SK-N-SH (cell line): ENCODE measurements around the gene PNMA1. TPM values are rescaled to one million over a fixed set of nuclear protein-coding genes. Genes with fewer than 3 reads are reported as not detected.
A peak's percentile ranks its signal among the peaks of the same experiment; 100 is the strongest.

Experiments
- CTCF ChIA-PET: fragments of 300-600, 350-600 bp; formaldehyde crosslinking; extraction: SDS; loops from one replicate; lab custom pipeline; 2021; lab: Yijun Ruan, JAX
- POLR2A ChIA-PET: fragments of 350-600 bp; sonication (Branson Sonifier 250); formaldehyde crosslinking; extraction: SDS; loops from one replicate; lab custom pipeline; 2020; ENCODE audit warnings: antibody characterized with exemption, inconsistent platforms; lab: Yijun Ruan, JAX
- DNase-seq: peaks from one replicate; pipeline ENCODE4 v3.0.0; 2012
- H2AFZ ChIP-seq: fragments of 200-600 bp; sonication (generic); 2 replicates; pipeline ENCODE4 v1.8.1; 2016; ENCODE audit warnings: antibody characterized with exemption, mild to moderate bottlenecking, low read depth
- H3F3A ChIP-seq: fragments of 200-600 bp; sonication (generic); replicated peaks from 2 replicates; pipeline ENCODE3; 2016; ENCODE audit warnings: antibody characterized with exemption, mild to moderate bottlenecking; ENCODE audit not compliant: insufficient read depth
- H3K27ac ChIP-seq, 2 experiments: fragments of 200-500 bp in 1 of 2; fragments of 200-600 bp in 1 of 2; sonication (Bioruptor generic) in 1 of 2; sonication (generic), shearing (Covaris generic) in 1 of 2; 2 replicates each; pipeline versions ENCODE4 v1.5.1 to v1.6.1; 2014 to 2016; ENCODE audit warnings: low read depth in 2 of 2, inconsistent platforms in 1 of 2, low read length in 1 of 2, mild to moderate bottlenecking in 1 of 2, mixed read lengths in 1 of 2
- H3K27me3 ChIP-seq: fragments of 200-600 bp; sonication (generic), shearing (Covaris generic); 2 replicates; pipeline ENCODE4 v1.6.1; 2016; ENCODE audit warnings: mixed run types; ENCODE audit not compliant: insufficient read depth
- H3K36me3 ChIP-seq, 2 experiments: fragments of 200-500 bp in 1 of 2; fragments of 200-600 bp in 1 of 2; sonication (Bioruptor generic) in 1 of 2; sonication (generic) in 1 of 2; replicated peaks in 1 of 2; 2 replicates each; pipeline versions ENCODE3 to v1.5.1; 2014 to 2016; ENCODE audit warnings: low read length in 1 of 2, mild to moderate bottlenecking in 1 of 2; ENCODE audit not compliant: insufficient read depth in 2 of 2, control insufficient read depth in 1 of 2
- H3K4me1 ChIP-seq, 2 experiments: fragments of 200-500 bp in 1 of 2; fragments of 200-600 bp in 1 of 2; sonication (Bioruptor generic) in 1 of 2; sonication (generic), shearing (Covaris generic) in 1 of 2; 2 replicates each; pipeline versions ENCODE4 v1.5.1 to v1.6.1; 2014 to 2016; ENCODE audit warnings: low read depth in 1 of 2, low read length in 1 of 2, mixed run types in 1 of 2; ENCODE audit not compliant: insufficient read depth in 2 of 2, control insufficient read depth in 1 of 2
- H3K4me2 ChIP-seq: fragments of 200-600 bp; sonication (generic), shearing (Covaris generic); 2 replicates; pipeline ENCODE4 v1.6.1; 2017; ENCODE audit warnings: mixed run types
- H3K4me3 ChIP-seq, 2 experiments: fragments of 200-500 bp in 1 of 2; fragments of 200-600 bp in 1 of 2; sonication (Bioruptor generic) in 1 of 2; sonication (generic), shearing (Covaris generic) in 1 of 2; 2 replicates each; pipeline versions ENCODE4 v1.5.1 to v1.8.1; 2014 to 2016; ENCODE audit warnings: low read depth in 2 of 2, inconsistent platforms in 1 of 2, low read length in 1 of 2, mild to moderate bottlenecking in 1 of 2, mixed read lengths in 1 of 2, moderate library complexity in 1 of 2
- H3K79me2 ChIP-seq: fragments of 200-600 bp; sonication (generic); 2 replicates; pipeline ENCODE4 v1.8.1; 2017; ENCODE audit warnings: mild to moderate bottlenecking; ENCODE audit not compliant: insufficient read depth
- H3K9ac ChIP-seq: fragments of 200-600 bp; sonication (generic); 2 replicates; pipeline ENCODE4 v1.6.1; 2017; ENCODE audit warnings: mixed run types
- H3K9me2 ChIP-seq: fragments of 200-600 bp; sonication (generic); 2 replicates; pipeline ENCODE4 v1.6.1; 2017; ENCODE audit warnings: mixed run types
- H3K9me3 ChIP-seq: fragments of 200-600 bp; sonication (generic); 2 replicates; pipeline ENCODE4 v1.6.1; 2017; ENCODE audit warnings: mixed run types, mild to moderate bottlenecking, moderate library complexity
- H4K20me1 ChIP-seq: fragments of 200-600 bp; sonication (generic); 2 replicates; pipeline ENCODE4 v1.6.1; 2017; ENCODE audit warnings: mild to moderate bottlenecking, mixed run types; ENCODE audit not compliant: insufficient read depth
- CHD2 ChIP-seq: fragments of 150-350 bp; IDR thresholded peaks from 2 replicates; pipeline ENCODE4 v1.6.1; 2018; ENCODE audit warnings: low read length; ENCODE audit not compliant: partially characterized antibody
- ELF1 ChIP-seq: IDR thresholded peaks from 2 replicates; pipeline ENCODE4 v1.4.0; 2012
- FOSL2 ChIP-seq: IDR thresholded peaks from 2 replicates; pipeline ENCODE4 v1.4.0; 2012; ENCODE audit warnings: low read depth, mild to moderate bottlenecking, moderate library complexity, borderline replicate concordance
- FOXM1 ChIP-seq: IDR thresholded peaks from 2 replicates; pipeline ENCODE4 v1.4.0; 2012; ENCODE audit warnings: low read depth, mild to moderate bottlenecking
- GABPA ChIP-seq: IDR thresholded peaks from 2 replicates; pipeline ENCODE4 v1.4.0; 2012; ENCODE audit warnings: low read depth, mild to moderate bottlenecking
- NRF1 ChIP-seq: IDR thresholded peaks from 2 replicates; pipeline ENCODE4 v1.6.1; 2012; ENCODE audit warnings: low read depth, mild to moderate bottlenecking, low read length
- POLR2AphosphoS5 ChIP-seq: IDR thresholded peaks from 2 replicates; pipeline ENCODE4 v1.6.1; 2012; ENCODE audit warnings: low read depth, low read length
- RAD21 ChIP-seq: IDR thresholded peaks from 2 replicates; pipeline ENCODE4 v1.6.1; 2012; ENCODE audit warnings: mild to moderate bottlenecking, low read length
- RCOR1 ChIP-seq: fragments of 150-350 bp; IDR thresholded peaks from 2 replicates; pipeline ENCODE4 v1.6.1; 2017; ENCODE audit warnings: antibody characterized with exemption, low read length
- SMC3 ChIP-seq: IDR thresholded peaks from 2 replicates; pipeline ENCODE4 v1.6.1; 2012; ENCODE audit warnings: low read depth, low read length, improper control_type of control experiment
- TCF12 ChIP-seq: IDR thresholded peaks from 2 replicates; pipeline ENCODE4 v1.4.0; 2012
- YY1 ChIP-seq: IDR thresholded peaks from 2 replicates; pipeline ENCODE4 v1.4.0; 2012; ENCODE audit warnings: low read depth, mild to moderate bottlenecking
- WGBS: methylation state at CpG from one replicate; pipeline ENCODE4 v1.1.6; 2017; ENCODE audit warnings: low lambda C conversion rate; 5-methylcytosine and 5-hydroxymethylcytosine counted together
- polyA plus RNA-seq, 3 experiments: library from polyadenylated mRNA; depleted of rRNA; stranded (reverse); fragments of >200 nt; gene quantifications; 2 replicates each; pipeline ENCODE4 v1.2.3, GENCODE V29; 2012
- TF ChIP-seq, protein P1 (sequence below): fragments of 200-600 bp; sonication (generic); IDR thresholded peaks from 2 replicates; pipeline ENCODE4 v1.6.1; 2017; ENCODE audit warnings: antibody characterized with exemption, mild to moderate bottlenecking, moderate library complexity
- TF ChIP-seq, protein P2 (sequence below): IDR thresholded peaks from 2 replicates; pipeline ENCODE4 v1.4.0; 2012; ENCODE audit warnings: low read depth
- TF ChIP-seq, protein P3 (sequence below): IDR thresholded peaks from 2 replicates; pipeline ENCODE4; 2012
- TF ChIP-seq, protein P4 (sequence below): IDR thresholded peaks from 2 replicates; pipeline ENCODE4 v1.4.0; 2012; ENCODE audit warnings: low read depth, borderline replicate concordance

Gene PNMA1
- polyA plus RNA-seq, 1 of the 3 experiments (the other 2 are of a cell fraction): 31.5 TPM

DNA sequence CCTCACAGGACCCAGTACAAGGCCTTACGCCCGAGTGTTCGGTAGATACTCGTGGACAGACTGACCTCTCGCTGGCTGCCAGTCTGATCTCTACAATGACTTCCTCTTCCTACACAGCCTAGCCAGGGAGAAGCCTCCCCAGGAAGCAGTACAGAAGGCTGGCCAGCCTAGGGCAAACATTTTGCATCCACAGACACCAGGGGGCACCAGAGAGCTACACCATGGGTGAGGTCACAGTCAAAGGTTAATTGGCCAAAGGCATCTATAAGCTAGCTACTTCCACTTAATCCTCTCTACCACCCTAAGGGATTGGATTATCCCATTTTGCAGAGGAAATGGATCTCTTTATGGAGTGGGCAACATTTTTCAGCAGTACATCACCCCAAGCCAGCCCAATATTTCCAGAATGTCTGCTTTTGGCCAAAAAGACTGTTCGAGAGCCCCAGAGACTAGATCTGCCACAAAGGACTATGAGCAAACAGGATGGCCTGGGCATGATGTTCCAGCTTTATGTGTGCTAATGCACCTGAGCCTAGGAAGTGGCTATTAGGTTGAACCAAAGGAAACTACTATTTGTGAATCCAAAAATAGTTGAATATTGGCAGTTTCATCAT lies 14.6 kb upstream of the PNMA1 start:
- Histone ChIP-seq H4K20me1 (no peaks in the 10 kb centered on the region), H3K36me3 (peaks cover 8 to 25% of the 10 kb centered on the region in 2 experiments), H2AFZ (no peak overlapping the region), H3K4me2 (no peak overlapping the region), H3K27ac (peak overlapping the region; percentile 13 to 53; a peak in 2 of 4 replicates), H3K4me3 (peak overlapping the region in 1 of 2 experiments; percentile 36; a peak in 1 of 4 replicates), H3F3A (peaks cover 18% of the 10 kb centered on the region), H3K9me2 (no peaks in the 10 kb centered on the region), H3K9me3 (no peaks in the 10 kb centered on the region), H3K79me2 (no peaks in the 10 kb centered on the region; the same call in 1 of the 2 replicates), H3K9ac (no peak overlapping the region), H3K27me3 (no peaks in the 10 kb centered on the region), H3K4me1 (peaks cover under 1 to 20% of the 10 kb centered on the region in 2 experiments; a peak in 3 of 4 replicates)
- ChIA-PET POLR2A (interaction anchor here (0.6 to 1.1 kb wide), 3 partner anchors 10 to 169 kb away, joined by 3 to 4 read pairs (median 4); no protein-coding TSS in a partner anchor), CTCF (interaction anchor here (0.6 to 8.1 kb wide), 40 partner anchors 8 to 312 kb away, joined by 3 to 95 read pairs (median 5); partner anchors contain the start of gene ZNF410)
- peak; percentile 94 for TF ChIP-seq SMC3
- TF ChIP-seq, protein P1, sequence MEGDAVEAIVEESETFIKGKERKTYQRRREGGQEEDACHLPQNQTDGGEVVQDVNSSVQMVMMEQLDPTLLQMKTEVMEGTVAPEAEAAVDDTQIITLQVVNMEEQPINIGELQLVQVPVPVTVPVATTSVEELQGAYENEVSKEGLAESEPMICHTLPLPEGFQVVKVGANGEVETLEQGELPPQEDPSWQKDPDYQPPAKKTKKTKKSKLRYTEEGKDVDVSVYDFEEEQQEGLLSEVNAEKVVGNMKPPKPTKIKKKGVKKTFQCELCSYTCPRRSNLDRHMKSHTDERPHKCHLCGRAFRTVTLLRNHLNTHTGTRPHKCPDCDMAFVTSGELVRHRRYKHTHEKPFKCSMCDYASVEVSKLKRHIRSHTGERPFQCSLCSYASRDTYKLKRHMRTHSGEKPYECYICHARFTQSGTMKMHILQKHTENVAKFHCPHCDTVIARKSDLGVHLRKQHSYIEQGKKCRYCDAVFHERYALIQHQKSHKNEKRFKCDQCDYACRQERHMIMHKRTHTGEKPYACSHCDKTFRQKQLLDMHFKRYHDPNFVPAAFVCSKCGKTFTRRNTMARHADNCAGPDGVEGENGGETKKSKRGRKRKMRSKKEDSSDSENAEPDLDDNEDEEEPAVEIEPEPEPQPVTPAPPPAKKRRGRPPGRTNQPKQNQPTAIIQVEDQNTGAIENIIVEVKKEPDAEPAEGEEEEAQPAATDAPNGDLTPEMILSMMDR: peak; percentile 85
- TF ChIP-seq CHD2: peak; percentile 26
- TF ChIP-seq NRF1: no peak
- peak; percentile 95 for TF ChIP-seq RAD21
- DNase-seq: peak; percentile 89
- 28% methylated on average over 6 of the region's 6 CpGs for WGBS

DNA sequence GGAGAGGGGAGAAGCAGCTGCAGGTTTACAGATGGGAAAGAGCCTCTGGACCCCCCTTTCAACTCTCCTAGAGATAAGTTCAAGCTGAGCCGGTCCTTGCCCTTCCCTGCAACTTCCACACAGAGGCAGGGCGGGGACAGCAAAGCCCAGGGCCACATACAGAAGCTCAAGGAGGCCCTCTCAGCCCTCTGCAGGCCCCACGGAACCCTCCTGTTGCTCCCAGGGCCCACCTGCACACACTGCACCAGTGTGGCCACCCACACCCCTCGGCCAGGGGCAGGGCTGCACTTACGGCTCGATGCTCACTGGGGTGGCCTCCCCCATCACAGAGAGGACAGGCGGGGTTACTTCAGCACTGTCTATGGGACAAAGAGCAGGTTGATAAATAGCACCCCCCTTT lies 13.0 kb upstream of the PNMA1 start:
- no peaks in the 10 kb centered on the region; the same call in 1 of the 2 replicates for H3K79me2 ChIP-seq
- H3K9ac ChIP-seq: no peak overlapping the region
- no peaks in the 10 kb centered on the region for H3K9me2 ChIP-seq
- no peaks in the 10 kb centered on the region for H4K20me1 ChIP-seq
- no peak overlapping the region for H2AFZ ChIP-seq
- H3K36me3 ChIP-seq: peaks cover 13 to 31% of the 10 kb centered on the region in 2 experiments
- no peak for DNase-seq
- 92% methylated on average over 6 of the region's 7 CpGs for WGBS
- H3F3A ChIP-seq: peaks cover 17% of the 10 kb centered on the region
- H3K4me1 ChIP-seq: peaks cover 4 to 24% of the 10 kb centered on the region in 2 experiments; a peak in 3 of 4 replicates
- TF ChIP-seq GABPA (no peak), ELF1 (no peak), SMC3 (no peak), YY1 (no peak), FOXM1 (no peak), POLR2AphosphoS5 (no peak), FOSL2 (no peak), TCF12 (no peak), RCOR1 (no peak)
- TF ChIP-seq, protein P2, sequence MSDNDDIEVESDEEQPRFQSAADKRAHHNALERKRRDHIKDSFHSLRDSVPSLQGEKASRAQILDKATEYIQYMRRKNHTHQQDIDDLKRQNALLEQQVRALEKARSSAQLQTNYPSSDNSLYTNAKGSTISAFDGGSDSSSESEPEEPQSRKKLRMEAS: no peak
- TF ChIP-seq, protein P3, sequence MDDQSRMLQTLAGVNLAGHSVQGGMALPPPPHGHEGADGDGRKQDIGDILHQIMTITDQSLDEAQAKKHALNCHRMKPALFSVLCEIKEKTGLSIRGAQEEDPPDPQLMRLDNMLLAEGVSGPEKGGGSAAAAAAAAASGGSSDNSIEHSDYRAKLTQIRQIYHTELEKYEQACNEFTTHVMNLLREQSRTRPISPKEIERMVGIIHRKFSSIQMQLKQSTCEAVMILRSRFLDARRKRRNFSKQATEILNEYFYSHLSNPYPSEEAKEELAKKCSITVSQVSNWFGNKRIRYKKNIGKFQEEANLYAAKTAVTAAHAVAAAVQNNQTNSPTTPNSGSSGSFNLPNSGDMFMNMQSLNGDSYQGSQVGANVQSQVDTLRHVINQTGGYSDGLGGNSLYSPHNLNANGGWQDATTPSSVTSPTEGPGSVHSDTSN: no peak
- TF ChIP-seq, protein P4, sequence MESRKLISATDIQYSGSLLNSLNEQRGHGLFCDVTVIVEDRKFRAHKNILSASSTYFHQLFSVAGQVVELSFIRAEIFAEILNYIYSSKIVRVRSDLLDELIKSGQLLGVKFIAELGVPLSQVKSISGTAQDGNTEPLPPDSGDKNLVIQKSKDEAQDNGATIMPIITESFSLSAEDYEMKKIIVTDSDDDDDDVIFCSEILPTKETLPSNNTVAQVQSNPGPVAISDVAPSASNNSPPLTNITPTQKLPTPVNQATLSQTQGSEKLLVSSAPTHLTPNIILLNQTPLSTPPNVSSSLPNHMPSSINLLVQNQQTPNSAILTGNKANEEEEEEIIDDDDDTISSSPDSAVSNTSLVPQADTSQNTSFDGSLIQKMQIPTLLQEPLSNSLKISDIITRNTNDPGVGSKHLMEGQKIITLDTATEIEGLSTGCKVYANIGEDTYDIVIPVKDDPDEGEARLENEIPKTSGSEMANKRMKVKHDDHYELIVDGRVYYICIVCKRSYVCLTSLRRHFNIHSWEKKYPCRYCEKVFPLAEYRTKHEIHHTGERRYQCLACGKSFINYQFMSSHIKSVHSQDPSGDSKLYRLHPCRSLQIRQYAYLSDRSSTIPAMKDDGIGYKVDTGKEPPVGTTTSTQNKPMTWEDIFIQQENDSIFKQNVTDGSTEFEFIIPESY: no peak
- no peaks in the 10 kb centered on the region for H3K27me3 ChIP-seq
- H3K27ac ChIP-seq: no peak overlapping the region
- POLR2A ChIA-PET: no interaction called here
- CTCF ChIA-PET: interaction anchor here (0.6 to 8.1 kb wide), 8 partner anchors 7 to 271 kb away, joined by 3 to 95 read pairs (median 16); a partner anchor contains a TSS
- H3K9me3 ChIP-seq: no peaks in the 10 kb centered on the region
- no peak overlapping the region for H3K4me2 ChIP-seq
- H3K4me3 ChIP-seq: no peak overlapping the region
